Activated CD4-positive, alpha-beta T cell treated with anti-CD3 and anti-CD28 coated beads, Interleukin-2, amount 10 ng/mL, durations not matched to agents 24 days and 14 days (primary cell): ENCODE data around the gene DDA1. TPM values are rescaled to one million over a fixed set of nuclear protein-coding genes. Genes with fewer than 3 reads are reported as not detected.
"Not testable (repeated sequence)": the region's sequence is repeated elsewhere in the genome, so short reads cannot be mapped to it uniquely, and the experiment has no call there.

Experiments
- DNase-seq: peaks from one replicate; pipeline ENCODE4 v3.0.0; 2022
- H3K27ac Mint-ChIP-seq: one replicate; pipeline ENCODE4 v1.8.0; 2022; ENCODE audit warnings: mild to moderate bottlenecking, mixed read lengths
- H3K27me3 Mint-ChIP-seq: one replicate; pipeline ENCODE4 v1.8.0; 2022; ENCODE audit warnings: mixed read lengths
- H3K36me3 Mint-ChIP-seq: one replicate; pipeline ENCODE4 v1.8.0; 2022; ENCODE audit warnings: low read depth, mild to moderate bottlenecking, mixed read lengths
- H3K4me1 Mint-ChIP-seq: one replicate; pipeline ENCODE4 v1.8.0; 2021; ENCODE audit warnings: mixed read lengths
- H3K4me3 Mint-ChIP-seq: one replicate; pipeline ENCODE4 v1.8.0; 2022; ENCODE audit warnings: mild to moderate bottlenecking, moderate library complexity, mixed read lengths
- H3K9me3 Mint-ChIP-seq: one replicate; pipeline ENCODE4 v1.8.0; 2021; ENCODE audit warnings: mixed read lengths
- intact Hi-C: fragments of 100-400 bp; cut with micrococcal nuclease; formaldehyde crosslinking; loops from one replicate; pipeline ENCODE4 v1.15.1; 2023
- total RNA-seq: library from RNA; stranded (reverse); gene quantifications from 2 replicates; pipeline ENCODE4 v1.2.3, GENCODE V29; 2022

Gene DDA1
- total RNA-seq, 1 donor from 2014 or later: 38.2 TPM

DNA sequence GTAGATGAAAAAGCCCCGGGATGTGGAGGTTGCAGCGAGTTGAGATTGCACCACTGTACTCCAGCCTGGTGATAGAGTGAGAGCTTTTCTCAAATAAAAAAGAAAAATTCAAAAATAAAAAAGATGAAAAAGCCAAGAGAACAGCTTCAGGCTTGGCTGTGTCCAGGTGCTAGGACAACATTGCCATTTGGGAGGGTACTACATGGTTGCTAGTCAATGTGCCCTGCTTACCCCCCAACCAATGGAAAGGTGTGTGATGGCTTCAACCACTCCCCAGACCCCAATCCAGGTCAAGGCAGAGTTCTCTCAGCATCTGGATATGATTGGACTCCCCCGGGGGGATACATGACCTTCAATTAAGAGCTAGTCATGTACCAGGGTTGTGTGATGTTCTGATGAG is 29.9 kb upstream of the DDA1 start:
- intact Hi-C loops: no loop called here
- no peak for DNase-seq
- Mint-ChIP-seq H3K27ac (no peak overlapping the region), H3K9me3 (no peaks in the 10 kb centered on the region), H3K4me1 (peaks cover 8% of the 10 kb centered on the region), H3K36me3 (peaks cover 29% of the 10 kb centered on the region), H3K27me3 (peaks cover 2% of the 10 kb centered on the region), H3K4me3 (no peak overlapping the region)

DNA sequence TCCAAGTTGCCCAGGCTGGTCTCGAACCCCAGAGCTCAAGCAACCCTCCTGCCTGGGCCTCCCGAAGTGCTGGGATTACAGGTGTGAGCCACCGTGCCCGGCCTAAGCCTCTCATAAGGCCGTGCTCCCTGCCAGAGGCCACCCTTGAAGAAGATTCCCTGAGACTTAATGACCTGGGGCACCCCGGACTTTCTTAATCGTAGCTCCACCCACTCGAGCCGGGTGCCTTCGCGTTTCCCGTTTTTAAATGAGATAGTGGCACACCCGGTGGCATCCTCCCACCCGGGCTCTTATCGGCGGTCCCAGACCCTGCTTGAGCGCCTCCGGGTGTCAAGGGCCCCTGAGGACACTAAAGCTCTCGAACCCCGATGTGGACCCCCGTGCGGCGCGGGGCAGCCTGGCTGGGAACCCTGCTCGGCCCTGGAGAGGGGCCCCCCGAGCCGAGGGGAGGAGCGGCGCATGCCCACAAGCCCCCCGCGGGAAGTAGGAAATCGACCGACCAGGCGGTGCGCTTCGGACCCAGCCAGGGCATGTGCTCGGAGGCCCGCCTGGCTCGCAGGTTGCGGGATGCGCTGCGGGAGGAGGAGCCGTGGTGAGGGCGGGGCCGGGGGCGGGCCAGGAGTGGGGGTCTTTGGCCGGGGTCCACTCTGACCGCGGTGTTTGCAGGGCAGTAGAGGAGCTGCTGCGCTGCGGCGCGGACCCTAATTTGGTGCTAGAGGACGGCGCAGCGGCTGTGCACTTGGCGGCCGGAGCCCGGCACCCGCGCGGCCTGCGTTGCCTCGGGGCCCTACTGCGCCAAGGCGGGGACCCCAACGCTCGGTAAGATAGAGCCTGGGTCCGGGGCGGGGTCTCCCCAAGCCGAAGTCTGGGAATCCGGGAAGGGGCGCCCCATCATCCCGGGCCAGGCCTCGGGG is 27.7 kb upstream of the DDA1 start, which contains the start of gene ANKLE1:
Gene ANKLE1, plus strand, starts transcription at position 511 of the 914 bp plus-strand sequence. Its CDS starts 20 bp downstream, at position 531.
- Mint-ChIP-seq H3K27ac (peak within 1 kb of the TSS; percentile 87), H3K27me3 (peaks cover 2% of the 10 kb centered on the region), H3K4me3 (peak within 1 kb of the TSS; percentile 92), H3K4me1 (peaks cover 8% of the 10 kb centered on the region), H3K36me3 (peaks cover 16% of the 10 kb centered on the region), H3K9me3 (no peaks in the 10 kb centered on the region)
- DNase-seq: peak; percentile 77
- intact Hi-C loops: loop anchor here (1.0 to 10.0 kb wide), 5 partner anchors 20 to 511 kb away; no protein-coding TSS in a partner anchor

DNA sequence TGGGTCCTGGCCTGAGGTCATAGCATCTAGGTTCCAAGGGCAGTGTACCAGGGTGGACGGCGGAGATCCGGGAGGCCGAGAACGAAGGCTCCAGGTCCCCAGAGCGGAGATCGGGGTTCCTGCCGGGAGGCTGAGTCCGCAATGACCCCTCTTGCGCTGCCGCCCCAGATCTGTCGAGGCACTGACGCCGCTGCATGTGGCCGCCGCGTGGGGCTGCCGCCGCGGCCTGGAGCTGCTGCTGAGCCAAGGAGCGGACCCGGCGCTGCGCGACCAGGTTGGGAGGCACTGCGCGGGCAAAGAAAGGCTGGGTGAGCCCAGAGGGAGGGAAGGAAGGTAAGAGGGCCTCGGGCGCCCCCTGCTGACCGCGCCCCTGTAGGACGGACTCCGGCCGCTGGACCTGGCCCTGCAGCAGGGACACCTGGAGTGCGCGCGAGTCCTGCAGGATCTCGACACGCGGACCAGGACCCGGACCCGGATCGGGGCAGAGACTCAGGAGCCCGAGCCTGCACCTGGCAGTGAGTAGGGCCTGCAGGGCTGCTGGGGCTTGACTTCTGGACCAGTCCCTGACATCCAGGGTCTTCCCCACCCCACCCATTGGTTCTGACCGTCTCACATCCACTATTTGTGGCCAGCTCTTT is 26.8 kb upstream of the DDA1 start:
- peak; percentile 94 for DNase-seq

DNA sequence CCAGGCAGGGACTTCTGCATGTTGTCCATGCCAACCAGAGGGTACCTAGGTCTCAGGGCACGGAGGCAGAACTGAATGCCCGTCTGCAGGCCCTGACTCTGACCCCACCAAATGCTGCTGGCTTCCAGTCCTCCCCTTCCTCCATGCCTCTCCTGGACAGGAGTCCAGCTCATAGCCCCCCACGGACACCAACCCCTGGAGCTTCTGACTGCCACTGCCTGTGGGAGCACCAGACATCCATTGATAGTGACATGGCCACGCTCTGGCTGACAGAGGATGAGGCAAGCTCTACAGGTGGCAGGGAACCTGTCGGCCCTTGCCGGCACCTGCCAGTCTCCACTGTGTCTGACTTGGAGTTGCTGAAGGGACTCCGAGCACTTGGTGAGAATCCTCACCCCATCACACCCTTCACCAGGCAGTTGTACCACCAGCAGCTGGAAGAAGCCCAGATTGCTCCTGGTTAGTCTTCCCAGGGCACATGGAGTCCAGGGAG is 25.8 kb upstream of the DDA1 start:
- Mint-ChIP-seq H3K27ac (no peak overlapping the region), H3K4me1 (peaks cover 8% of the 10 kb centered on the region), H3K27me3 (peaks cover 2% of the 10 kb centered on the region), H3K36me3 (peaks cover 9% of the 10 kb centered on the region), H3K9me3 (no peaks in the 10 kb centered on the region), H3K4me3 (peak overlapping the region; percentile 39)
- intact Hi-C loops: loop anchor here (2.0 to 10.0 kb wide), 3 partner anchors 49 to 513 kb away; no protein-coding TSS in a partner anchor
- DNase-seq: no peak

More for the DNA sequence above, 26.8 kb upstream of the DDA1 start:
- H3K27me3 Mint-ChIP-seq: peaks cover 2% of the 10 kb centered on the region
- intact Hi-C loops: loop anchor here (1.0 to 10.0 kb wide), 5 partner anchors 21 to 512 kb away; no protein-coding TSS in a partner anchor
- H3K9me3 Mint-ChIP-seq: no peaks in the 10 kb centered on the region
- H3K36me3 Mint-ChIP-seq: peaks cover 10% of the 10 kb centered on the region
- peak overlapping the region; percentile 92 for H3K4me3 Mint-ChIP-seq
- peaks cover 8% of the 10 kb centered on the region for H3K4me1 Mint-ChIP-seq
- H3K27ac Mint-ChIP-seq: peak overlapping the region; percentile 87

DNA sequence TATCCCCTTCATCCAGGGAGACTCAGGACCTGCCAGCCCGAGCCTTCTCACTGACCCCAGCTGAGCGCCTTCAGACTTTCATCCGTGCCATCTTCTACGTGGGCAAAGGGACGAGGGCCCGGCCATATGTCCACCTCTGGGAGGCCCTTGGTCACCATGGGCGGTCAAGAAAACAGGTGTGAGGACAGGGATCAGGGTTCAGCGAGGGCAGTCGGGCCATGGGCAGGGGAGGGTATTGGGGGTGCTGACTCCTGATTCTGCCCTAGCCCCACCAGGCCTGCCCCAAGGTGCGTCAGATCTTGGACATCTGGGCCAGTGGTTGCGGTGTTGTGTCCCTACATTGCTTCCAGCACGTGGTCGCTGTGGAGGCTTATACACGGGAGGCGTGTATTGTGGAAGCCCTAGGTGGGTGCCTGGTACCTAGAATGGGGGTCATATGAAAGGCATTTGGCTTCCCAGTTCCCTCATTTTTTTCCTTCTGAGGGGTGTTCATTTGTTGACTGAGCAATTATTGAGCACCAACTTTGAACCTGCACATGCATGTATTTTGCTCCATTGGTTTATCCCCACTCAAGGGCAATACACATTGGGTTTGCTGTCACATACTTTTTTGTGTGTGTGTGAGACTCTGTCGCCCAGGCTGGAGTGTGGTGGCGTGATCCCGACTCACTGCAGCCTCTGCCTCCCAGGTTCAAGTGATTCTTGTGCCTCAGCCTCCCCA is 23.8 kb upstream of the DDA1 start:
- H3K36me3 Mint-ChIP-seq: peaks cover 9% of the 10 kb centered on the region
- intact Hi-C loops: loop anchor here (10.0 kb wide), 1 partner anchor 51 kb away; no protein-coding TSS in a partner anchor
- peaks cover 8% of the 10 kb centered on the region for H3K4me1 Mint-ChIP-seq
- no peak for DNase-seq
- H3K4me3 Mint-ChIP-seq: no peak overlapping the region
- no peak overlapping the region for H3K27ac Mint-ChIP-seq
- no peaks in the 10 kb centered on the region for H3K9me3 Mint-ChIP-seq
- peaks cover 9% of the 10 kb centered on the region for H3K27me3 Mint-ChIP-seq

DNA sequence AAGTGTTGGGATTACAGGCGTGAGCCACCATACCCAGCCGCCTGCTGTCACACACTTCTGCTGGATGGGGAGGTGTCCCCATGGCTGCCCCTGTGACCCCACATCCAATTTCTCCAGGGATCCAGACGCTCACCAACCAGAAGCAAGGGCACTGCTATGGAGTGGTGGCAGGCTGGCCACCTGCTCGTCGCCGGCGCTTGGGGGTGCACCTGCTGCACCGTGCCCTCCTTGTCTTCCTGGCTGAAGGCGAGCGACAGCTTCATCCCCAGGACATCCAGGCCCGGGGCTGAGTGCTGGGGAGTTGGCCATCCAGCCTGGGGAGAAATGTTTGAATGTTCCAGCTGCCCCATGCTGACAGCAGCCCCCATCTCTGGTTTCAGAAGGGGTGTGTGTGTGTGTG is 23.1 kb upstream of the DDA1 start:
- DNase-seq: no peak
- Mint-ChIP-seq H3K27ac (no peak overlapping the region), H3K27me3 (peaks cover 9% of the 10 kb centered on the region), H3K36me3 (peaks cover 9% of the 10 kb centered on the region), H3K4me3 (no peak overlapping the region), H3K4me1 (peaks cover 8% of the 10 kb centered on the region), H3K9me3 (no peaks in the 10 kb centered on the region)
- intact Hi-C loops: loop anchor here (10.0 kb wide), 1 partner anchor 51 kb away; no protein-coding TSS in a partner anchor

DNA sequence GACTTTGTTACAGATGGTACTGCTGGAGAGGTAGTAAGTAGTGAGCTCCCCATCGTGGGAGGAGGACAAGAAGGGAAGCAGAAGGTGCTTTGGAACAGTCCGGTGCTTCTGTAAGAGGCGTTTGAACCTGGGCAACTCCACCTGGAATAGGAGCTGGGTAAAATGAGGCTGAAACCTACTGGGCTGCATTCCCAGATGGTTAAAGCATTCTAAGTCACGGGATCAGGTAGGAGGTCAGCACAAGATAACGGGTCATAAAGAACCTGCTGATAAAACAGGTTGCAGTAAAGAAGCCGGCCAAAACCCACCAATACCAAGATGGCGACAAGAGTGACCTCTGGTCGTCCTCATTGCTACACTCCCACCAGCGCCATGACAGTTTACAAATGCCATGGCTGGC is 22.6 kb upstream of the DDA1 start:
- no peak overlapping the region for H3K4me3 Mint-ChIP-seq
- peaks cover 9% of the 10 kb centered on the region for H3K27me3 Mint-ChIP-seq
- H3K4me1 Mint-ChIP-seq: peaks cover 5% of the 10 kb centered on the region
- H3K9me3 Mint-ChIP-seq: no peaks in the 10 kb centered on the region
- DNase-seq: no peak
- peaks cover 9% of the 10 kb centered on the region for H3K36me3 Mint-ChIP-seq
- no peak overlapping the region for H3K27ac Mint-ChIP-seq
- intact Hi-C loops: loop anchor here (10.0 kb wide), 1 partner anchor 52 kb away; no protein-coding TSS in a partner anchor

DNA sequence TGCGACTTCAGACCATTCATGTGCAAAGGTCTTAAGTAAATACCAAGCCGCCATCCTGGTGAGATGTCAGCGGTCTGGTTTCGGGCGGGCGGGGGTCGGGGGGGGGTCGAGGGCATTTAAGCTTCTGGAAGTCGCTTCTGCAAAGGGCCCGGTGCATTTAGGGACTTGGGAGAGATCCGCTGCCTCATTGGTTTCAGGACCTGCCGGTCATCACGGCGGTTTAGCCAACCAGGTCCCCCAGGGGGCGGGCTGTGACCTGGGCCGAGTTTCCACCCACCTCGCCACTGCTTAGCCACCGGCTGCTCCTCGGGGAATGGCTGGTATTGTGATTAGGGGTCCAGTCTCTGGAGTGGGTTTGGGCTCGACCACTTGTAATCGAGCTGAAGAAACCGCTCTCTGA is 19.9 kb upstream of the DDA1 start:
- no peaks in the 10 kb centered on the region for H3K9me3 Mint-ChIP-seq
- H3K27ac Mint-ChIP-seq: no peak overlapping the region
- DNase-seq: peak; percentile 83
- peaks cover 7% of the 10 kb centered on the region for H3K27me3 Mint-ChIP-seq
- intact Hi-C loops: loop anchor here (10.0 kb wide), 1 partner anchor 55 kb away; no protein-coding TSS in a partner anchor
- H3K36me3 Mint-ChIP-seq: peaks cover 2% of the 10 kb centered on the region
- no peaks in the 10 kb centered on the region for H3K4me1 Mint-ChIP-seq
- no peak overlapping the region for H3K4me3 Mint-ChIP-seq

DNA sequence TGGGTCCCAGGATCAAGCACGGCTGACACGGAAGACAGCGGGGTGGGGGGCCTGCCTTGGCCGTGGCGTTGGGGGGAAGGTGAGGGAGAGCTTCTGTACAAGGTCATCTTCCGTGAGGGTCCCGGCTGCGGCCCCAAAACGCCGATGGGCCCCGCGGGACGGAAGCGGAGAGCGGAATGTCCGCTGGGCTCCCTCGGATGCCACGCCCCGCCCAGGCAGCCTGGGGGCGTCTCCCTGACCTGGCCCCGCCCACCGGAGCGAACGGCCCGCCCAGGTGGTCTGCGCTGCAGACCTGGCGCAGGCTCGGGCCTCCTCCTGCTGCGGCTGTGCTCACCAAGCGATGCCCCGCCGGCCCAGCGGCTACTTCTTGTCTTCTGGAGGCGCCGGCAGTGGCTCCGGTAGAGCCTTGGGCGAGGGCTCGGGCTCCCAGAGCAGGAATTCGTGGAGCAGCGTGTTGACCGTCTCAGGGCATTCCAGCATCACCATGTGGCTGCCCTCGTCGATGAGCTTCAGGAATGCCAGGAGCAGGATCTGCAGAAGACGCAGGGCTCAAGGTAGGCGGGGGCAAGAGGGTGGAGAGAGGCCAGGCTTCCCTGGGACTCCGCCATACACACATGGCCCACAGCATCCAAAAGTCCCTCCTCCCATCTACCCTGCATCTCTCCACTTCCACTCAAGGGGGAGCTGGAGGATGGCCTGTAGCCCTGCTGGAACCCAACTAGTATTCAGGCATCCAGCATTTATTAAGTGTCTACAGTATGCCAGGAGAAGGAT is 16.9 kb upstream of the DDA1 start:
- Mint-ChIP-seq H3K4me3 (peak overlapping the region; percentile 92), H3K4me1 (peaks cover 3% of the 10 kb centered on the region), H3K27me3 (peaks cover 7% of the 10 kb centered on the region), H3K9me3 (no peaks in the 10 kb centered on the region), H3K36me3 (peaks cover 3% of the 10 kb centered on the region), H3K27ac (peak overlapping the region; percentile 89)
- DNase-seq: peak; percentile 95
- intact Hi-C loops: loop anchor here (1.0 kb wide), 4 partner anchors 13 to 113 kb away; partner anchors contain the start of genes ANO8, BST2 and MRPL34

DNA sequence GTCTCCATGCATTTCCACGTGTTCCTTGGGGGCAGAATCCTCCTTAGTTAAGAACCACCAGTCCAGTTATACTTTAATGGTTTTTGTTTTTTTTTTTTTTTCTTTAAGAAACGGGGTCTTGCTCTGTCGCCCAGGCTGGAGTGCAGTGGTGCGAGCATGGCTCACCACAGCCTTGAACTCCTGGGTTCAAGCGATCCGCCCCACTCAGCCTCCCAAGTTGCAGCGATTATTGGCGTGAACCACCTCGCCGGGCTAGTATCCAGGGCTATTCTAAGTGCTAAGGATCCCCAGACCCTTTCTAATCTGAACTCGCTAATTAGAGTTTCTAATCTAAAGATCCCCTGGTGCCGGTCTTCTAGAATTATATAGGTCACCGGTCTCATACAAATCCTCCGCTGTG is 15.8 kb upstream of the DDA1 start:
- Mint-ChIP-seq H3K9me3 (no peaks in the 10 kb centered on the region), H3K36me3 (peaks cover 8% of the 10 kb centered on the region), H3K4me1 (peaks cover 3% of the 10 kb centered on the region), H3K4me3 (no peak overlapping the region), H3K27me3 (peaks cover 7% of the 10 kb centered on the region), H3K27ac (no peak overlapping the region)
- DNase-seq: no peak
- intact Hi-C loops: no loop called here

DNA sequence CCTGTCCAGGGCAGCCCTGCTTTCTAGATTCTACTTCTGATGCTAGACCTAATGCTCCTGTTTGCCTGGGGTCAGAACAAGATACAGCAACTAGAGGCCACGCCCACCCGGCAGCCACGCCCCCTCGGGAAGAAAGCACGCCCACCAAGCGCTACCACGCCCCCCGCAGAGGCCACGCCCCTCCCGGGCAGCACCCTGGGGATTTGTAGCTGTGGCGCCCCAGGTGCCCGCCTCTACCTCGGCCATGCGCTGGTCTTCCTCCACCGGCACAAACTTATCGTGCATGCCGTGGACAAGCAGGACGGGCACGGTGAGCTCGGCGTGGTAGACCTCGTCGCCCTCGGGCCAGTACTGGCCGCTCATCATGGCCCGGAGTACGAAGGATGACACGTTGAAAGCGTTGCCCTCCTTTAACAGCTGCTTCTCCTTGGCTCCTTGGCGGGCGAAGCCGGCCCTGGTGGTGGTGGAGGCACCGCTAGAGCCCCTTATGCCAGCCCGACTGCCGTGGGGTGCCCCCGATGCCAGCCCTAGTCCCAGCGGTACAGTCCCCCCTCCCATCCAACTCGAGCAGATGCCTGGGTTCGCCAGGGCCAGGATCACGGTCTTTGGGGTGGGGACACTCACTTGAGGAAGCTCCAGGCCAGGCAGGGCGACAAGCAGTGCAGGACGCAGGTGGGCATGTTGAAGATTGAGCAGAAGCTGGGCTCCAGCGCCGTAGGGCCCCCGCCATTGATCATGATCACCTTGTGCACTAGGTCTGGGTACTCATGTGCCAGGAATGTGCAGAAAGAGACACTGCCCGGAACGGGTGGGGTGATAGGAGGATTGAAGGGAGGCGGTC is 15.1 kb upstream of the DDA1 start:
- no peaks in the 10 kb centered on the region for H3K9me3 Mint-ChIP-seq
- intact Hi-C loops: no loop called here
- H3K27ac Mint-ChIP-seq: no peak overlapping the region
- no peak overlapping the region for H3K4me3 Mint-ChIP-seq
- H3K36me3 Mint-ChIP-seq: peaks cover 10% of the 10 kb centered on the region
- H3K27me3 Mint-ChIP-seq: peaks cover 7% of the 10 kb centered on the region
- peaks cover 3% of the 10 kb centered on the region for H3K4me1 Mint-ChIP-seq
- peak; percentile 88 for DNase-seq

DNA sequence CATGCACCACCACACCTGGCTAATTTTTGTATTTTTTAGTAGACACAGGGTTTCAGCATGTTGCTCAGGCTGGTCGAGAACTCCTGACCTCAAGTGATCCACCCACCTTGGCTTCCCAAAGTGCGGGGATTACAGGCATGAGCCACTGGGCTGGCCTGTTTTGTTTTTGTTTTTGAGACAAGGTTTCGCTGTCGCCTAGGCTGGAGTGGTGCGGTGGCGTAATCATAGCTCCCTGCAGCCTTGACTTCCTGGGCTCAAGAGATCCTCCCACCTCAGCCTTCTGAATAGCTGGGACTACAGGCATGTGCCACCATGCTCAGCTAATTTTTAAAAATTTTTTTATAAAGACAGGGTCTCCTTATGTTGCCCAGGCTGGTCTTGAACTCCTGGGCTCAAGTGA is 13.8 kb upstream of the DDA1 start:
- intact Hi-C loops, H3K4me3 Mint-ChIP-seq, H3K27me3 Mint-ChIP-seq, H3K4me1 Mint-ChIP-seq, H3K9me3 Mint-ChIP-seq, H3K27ac Mint-ChIP-seq, DNase-seq: not testable (repeated sequence)
- peaks cover 14% of the 10 kb centered on the region for H3K36me3 Mint-ChIP-seq
